ENCODE data around the gene COL1A2. TPM values are rescaled to one million over a fixed set of nuclear protein-coding genes. Genes with fewer than 3 reads are reported as not detected.

The COL1A2 gene
- total RNA-seq, 1 donor = 4,453 TPM

DNA sequence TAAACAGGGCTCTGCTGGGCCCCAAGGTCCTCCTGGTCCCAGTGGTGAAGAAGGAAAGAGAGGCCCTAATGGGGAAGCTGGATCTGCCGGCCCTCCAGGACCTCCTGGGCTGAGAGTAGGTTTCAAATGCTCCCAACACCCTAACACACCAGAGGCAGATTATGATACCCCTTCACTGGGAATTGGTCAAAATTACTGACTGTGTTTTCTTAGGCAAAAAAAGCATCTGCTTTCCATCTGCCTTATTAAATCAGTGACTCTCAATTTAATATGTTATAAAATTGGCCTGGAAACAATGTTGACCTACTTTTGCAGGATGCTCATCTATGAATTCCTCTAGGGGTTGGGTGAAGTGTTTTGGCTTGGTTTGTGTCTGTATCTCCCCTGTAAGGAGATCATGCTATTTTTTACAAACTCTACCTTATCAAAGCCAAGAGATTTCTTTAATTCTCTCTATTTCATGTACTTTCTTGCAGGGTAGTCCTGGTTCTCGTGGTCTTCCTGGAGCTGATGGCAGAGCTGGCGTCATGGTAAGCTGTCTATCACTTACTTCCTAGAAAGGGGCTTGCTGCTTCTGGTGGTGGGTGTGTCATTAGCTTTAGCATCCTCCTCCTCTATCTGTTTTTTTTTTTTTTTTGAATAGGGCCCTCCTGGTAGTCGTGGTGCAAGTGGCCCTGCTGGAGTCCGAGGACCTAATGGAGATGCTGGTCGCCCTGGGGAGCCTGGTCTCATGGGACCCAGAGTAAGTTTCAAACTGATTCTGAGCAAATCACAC is 15.9 kb downstream of the COL1A2 start:
- DNase-seq (ENCODE audit: low read depth) = peak; percentile 71
- TF ChIP-seq, protein P1, sequence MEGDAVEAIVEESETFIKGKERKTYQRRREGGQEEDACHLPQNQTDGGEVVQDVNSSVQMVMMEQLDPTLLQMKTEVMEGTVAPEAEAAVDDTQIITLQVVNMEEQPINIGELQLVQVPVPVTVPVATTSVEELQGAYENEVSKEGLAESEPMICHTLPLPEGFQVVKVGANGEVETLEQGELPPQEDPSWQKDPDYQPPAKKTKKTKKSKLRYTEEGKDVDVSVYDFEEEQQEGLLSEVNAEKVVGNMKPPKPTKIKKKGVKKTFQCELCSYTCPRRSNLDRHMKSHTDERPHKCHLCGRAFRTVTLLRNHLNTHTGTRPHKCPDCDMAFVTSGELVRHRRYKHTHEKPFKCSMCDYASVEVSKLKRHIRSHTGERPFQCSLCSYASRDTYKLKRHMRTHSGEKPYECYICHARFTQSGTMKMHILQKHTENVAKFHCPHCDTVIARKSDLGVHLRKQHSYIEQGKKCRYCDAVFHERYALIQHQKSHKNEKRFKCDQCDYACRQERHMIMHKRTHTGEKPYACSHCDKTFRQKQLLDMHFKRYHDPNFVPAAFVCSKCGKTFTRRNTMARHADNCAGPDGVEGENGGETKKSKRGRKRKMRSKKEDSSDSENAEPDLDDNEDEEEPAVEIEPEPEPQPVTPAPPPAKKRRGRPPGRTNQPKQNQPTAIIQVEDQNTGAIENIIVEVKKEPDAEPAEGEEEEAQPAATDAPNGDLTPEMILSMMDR (IDR thresholded peaks at IDR 0.05; ENCODE audit: insufficient read depth, low read length) = no peak
- peak overlapping the region; percentile 29 for H3K4me3 ChIP-seq (ENCODE audit: low read depth, low read length)

DNA sequence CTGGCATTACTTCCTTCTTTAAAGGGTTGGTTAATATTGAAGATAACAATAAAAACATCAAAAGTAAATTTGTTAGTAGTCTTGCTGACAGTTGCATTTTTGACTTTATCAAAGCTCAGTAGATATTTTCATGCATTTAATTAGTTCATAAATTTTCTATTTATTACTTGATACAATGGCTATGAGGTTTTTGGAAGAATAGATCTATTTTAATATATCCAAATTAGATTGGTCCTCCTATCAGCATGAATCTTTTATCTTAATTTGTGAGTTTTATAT is 16.4 kb downstream of the COL1A2 start:
- DNase-seq (ENCODE audit: low read depth) = no peak
- H3K4me3 ChIP-seq (ENCODE audit: low read depth, low read length) = peak overlapping the region; percentile 11
- TF ChIP-seq, protein P1 (IDR thresholded peaks at IDR 0.05; ENCODE audit: insufficient read depth, low read length) = no peak

DNA sequence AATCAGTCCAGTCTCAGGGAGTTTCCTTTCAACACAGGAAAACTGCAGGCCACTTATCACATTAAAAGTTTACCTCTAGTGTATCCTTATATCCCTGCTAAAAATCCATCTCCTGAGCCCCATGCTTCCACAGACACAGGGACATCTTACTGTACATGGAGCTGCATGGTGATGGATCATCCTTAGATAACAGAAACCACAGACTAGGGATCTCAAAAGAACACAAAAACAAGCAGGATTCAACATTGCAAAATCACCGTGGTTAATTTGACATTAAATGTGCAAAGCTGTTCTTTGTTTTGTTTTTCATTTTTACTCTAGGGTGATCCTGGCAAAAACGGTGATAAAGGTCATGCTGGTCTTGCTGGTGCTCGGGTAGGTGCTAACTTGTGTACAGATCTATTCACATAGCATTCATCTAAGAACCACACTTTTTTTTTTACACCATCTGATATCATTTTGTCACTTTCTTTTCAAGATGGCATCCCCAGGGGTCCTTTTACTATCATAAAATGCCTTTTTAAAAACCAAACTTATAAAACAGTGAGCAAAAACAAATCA is 18.1 kb downstream of the COL1A2 start:
- TF ChIP-seq, protein P1 (IDR thresholded peaks at IDR 0.05; ENCODE audit: insufficient read depth, low read length) = no peak
- peak; percentile 70 for DNase-seq (ENCODE audit: low read depth)
- peak overlapping the region; percentile 14 for H3K4me3 ChIP-seq (ENCODE audit: low read depth, low read length)

DNA sequence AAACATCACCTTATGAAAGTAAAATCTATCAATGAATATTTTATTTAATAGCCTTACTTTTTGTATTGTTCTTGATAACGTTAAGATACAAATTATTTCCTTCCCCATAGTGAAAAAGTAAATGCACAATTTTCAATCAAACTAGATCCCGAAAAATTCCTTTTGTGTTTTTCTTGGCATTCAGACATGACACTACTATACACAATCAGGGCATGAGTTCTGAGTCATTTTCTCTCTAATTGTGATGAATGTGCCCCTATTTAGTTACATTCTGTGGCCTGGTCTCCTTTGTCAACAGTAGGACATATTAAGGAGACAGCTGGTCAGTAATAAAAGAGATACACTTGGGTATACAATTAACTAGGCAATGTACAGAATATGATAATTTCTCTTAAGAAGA is 19.8 kb downstream of the COL1A2 start:
- peak overlapping the region; percentile 0 for H3K4me3 ChIP-seq (ENCODE audit: low read depth, low read length)
- DNase-seq (ENCODE audit: low read depth) = peak; percentile 78
- TF ChIP-seq, protein P1 (IDR thresholded peaks at IDR 0.05; ENCODE audit: insufficient read depth, low read length) = no peak

DNA sequence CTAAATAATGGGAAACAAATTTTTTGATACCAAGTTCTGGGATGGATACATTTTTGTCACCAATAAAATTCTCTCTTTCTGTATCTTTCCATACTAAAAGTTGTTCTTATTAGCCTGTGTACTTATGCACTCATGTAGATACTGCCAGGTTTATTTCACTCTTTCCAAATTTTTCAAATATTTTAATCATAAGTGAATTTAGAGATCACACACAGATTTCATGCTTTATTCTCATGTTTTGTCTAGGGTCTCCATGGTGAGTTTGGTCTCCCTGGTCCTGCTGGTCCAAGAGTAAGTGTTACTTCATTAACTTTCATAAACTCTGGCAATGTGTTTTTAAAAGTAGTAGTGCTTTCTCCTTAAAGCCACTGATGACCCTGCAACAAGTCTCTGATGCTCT is 20.3 kb downstream of the COL1A2 start:
- TF ChIP-seq, protein P1 (IDR thresholded peaks at IDR 0.05; ENCODE audit: insufficient read depth, low read length) = no peak
- peak; percentile 35 for DNase-seq (ENCODE audit: low read depth)
- H3K4me3 ChIP-seq (ENCODE audit: low read depth, low read length) = peak overlapping the region; percentile 6

DNA sequence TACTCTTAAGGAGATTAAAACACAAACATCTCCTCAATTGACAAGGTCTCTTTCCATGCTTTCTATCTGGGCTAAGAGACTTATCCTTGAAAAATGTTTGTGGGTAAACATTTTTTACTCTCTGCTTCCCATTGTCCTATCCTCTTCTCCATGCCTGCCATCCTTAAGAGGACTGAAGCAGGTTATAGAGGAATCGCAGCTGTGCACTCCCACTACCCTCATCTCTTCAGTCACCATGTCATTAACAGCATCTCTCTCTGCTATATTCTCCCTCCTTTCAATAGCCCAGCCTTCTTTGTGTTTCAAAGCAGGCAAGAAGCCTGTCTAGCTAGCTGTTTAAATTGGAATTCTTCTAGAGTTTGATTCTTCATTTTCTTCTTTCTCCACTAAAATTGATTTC is 22.6 kb downstream of the COL1A2 start:
- DNase-seq (ENCODE audit: low read depth) = peak; percentile 35
- TF ChIP-seq, protein P1 (IDR thresholded peaks at IDR 0.05; ENCODE audit: insufficient read depth, low read length) = no peak
- H3K4me3 ChIP-seq (ENCODE audit: low read depth, low read length) = peak overlapping the region; percentile 31
